K562 (cell line): ENCODE data around the gene HGFAC. TPM values are rescaled to one million over a fixed set of nuclear protein-coding genes. Genes with fewer than 3 reads are reported as not detected.

ENCODE experiments used
- REST ChIP-seq, 2 experiments: fragments of 450-650 bp; formaldehyde crosslinking in 1 of 2; IDR thresholded peaks; 2 replicates each; pipeline versions ENCODE4 v1.4.0 to v1.6.1; 2014 to 2020; ENCODE audit warnings: mild to moderate bottlenecking in 2 of 2, borderline replicate concordance in 1 of 2, low read depth in 1 of 2
- ZNF740 ChIP-seq, 3 experiments: fragments of 200-800 bp in 1 of 3; sonication (Bioruptor generic) in 1 of 3; sonication (generic) in 1 of 3; formaldehyde crosslinking in 1 of 3; IDR thresholded peaks; 2 replicates each; pipeline versions ENCODE4 v1.6.1 to v1.8.0; 2016 to 2022; ENCODE audit warnings: mild to moderate bottlenecking in 2 of 3, missing compliant biosample characterization in 2 of 3, missing genetic modification characterization in 2 of 3, missing genetic modification reagents in 1 of 3
- polyA plus RNA-seq, 8 experiments: library from polyadenylated mRNA; depleted of rRNA in 4 of 8; stranded (reverse) in 5 of 8; unstranded in 3 of 8; fragments of >200 nt; fragmentation: Nextera tagmentation in 2 of 8; fragmentation: Illumina TruSeq in 1 of 8; extraction: Ambion mirVana in 2 of 8; extraction: Trizol in 1 of 8; gene quantifications; 2 replicates each; pipeline versions ENCODE4 v1.2.1 to v1.2.3, GENCODE V29; 2011 to 2014; ENCODE audit warnings: inconsistent platforms in 1 of 8, missing spikeins in 1 of 8
- total RNA-seq, 7 experiments: library from RNA; depleted of rRNA in 6 of 7; stranded (reverse); fragments of >200 nt in 6 of 7; fragmentation: Illumina TruSeq in 2 of 7; extraction: Trizol in 2 of 7; gene quantifications; 2 replicates each; pipeline versions ENCODE4 v1.2.1 to v1.2.3, GENCODE V29; 2011 to 2021; ENCODE audit warnings: low replicate concordance in 1 of 7

Gene HGFAC
- total and polyA plus RNA-seq, 9 of the 15 experiments (the other 6 are each of a cell fraction or from before 2014, with no cell fraction given) = 0.13 TPM; not detected in 8

- TF ChIP-seq REST (IDR thresholded peaks at IDR 0.05; ENCODE audit: borderline replicate concordance) (peak; percentile 83), REST (CRISPR knock-in tag; IDR thresholded peaks at IDR 0.05; ENCODE audit: low read depth) (no peak), ZNF740 (CRISPR knock-in tag; IDR thresholded peaks at IDR 0.05) (0 out of 2 replicates have a peak, but pooled peaks have one; percentile 30), ZNF740 (tag; IDR thresholded peaks at IDR 0.05) (no peak)
Observed at GRCh38 chr4:3442959-3443749, 1.4 kb downstream of the HGFAC start (continued).
